ENCODE data around the gene FAM180A. TPM values are rescaled to one million over a fixed set of nuclear protein-coding genes. Genes with fewer than 3 reads are reported as not detected.

FAM180A gene
- total and polyA plus RNA-seq, 9 of the 15 experiments (the other 6 are each of a cell fraction or from before 2014, with no cell fraction given), result not detected

- no peak overlapping the region for H2AFZ ChIP-seq (ENCODE audit: low read depth, low read length)
- no peak for FAIRE-seq
- no peaks in the 10 kb centered on the region for H3K79me2 ChIP-seq (ENCODE audit: control insufficient read depth, insufficient read depth, low read length)
- TF ChIP-seq BCOR (IDR thresholded peaks at IDR 0.05) (0 out of 2 replicates have a peak, but pooled peaks have one; percentile 12), TFE3 (CRISPR knock-in tag; IDR thresholded peaks at IDR 0.05) (no peak)
- H3K4me3 ChIP-seq, result no peak overlapping the region
- H3K9me1 ChIP-seq (ENCODE audit: control insufficient read depth, insufficient read depth, low read length), result no peaks in the 10 kb centered on the region
- 0 out of 2 replicates have a peak, but pooled peaks cover 5% of the 10 kb centered on the region for H3K9me3 ChIP-seq (replicated peaks; ENCODE audit: control insufficient read depth, insufficient read depth, low read depth, low read length)
- no TSS peak for BruUV-seq (replicated peaks)
- intact Hi-C loops (cut with micrococcal nuclease) (no loop called here), in situ Hi-C loops (cut with MboI) (no loop called here)
- H3K4me2 ChIP-seq (ENCODE audit: insufficient read depth, low read length), result no peak overlapping the region
- ChIA-PET POLR2A (interaction anchor here (0.5 to 1.0 kb wide), 4 partner anchors 14 to 304 kb away, joined by 3 to 4 read pairs (median 3); no protein-coding TSS in a partner anchor), CTCF (ENCODE audit: low intra/inter-chr PET ratio) (no interaction called here)
- H3K4me1 ChIP-seq (replicated peaks in 1 of 2; ENCODE audit: control insufficient read depth in 2 of 2, insufficient read depth in 2 of 2, low read length in 2 of 2), result no peaks in the 10 kb centered on the region; a peak in 1 of 5 replicates
- H4K20me1 ChIP-seq (replicated peaks; ENCODE audit: control insufficient read depth, insufficient read depth, low read length), result no peaks in the 10 kb centered on the region
- no peak overlapping the region for H3K27ac ChIP-seq (ENCODE audit: extremely low read depth, low read depth, low read length)
- no peaks in the 10 kb centered on the region for H3K36me3 ChIP-seq (ENCODE audit: control insufficient read depth, insufficient read depth, low read length)
- peaks cover 60 to 61% of the 10 kb centered on the region in 2 experiments for H3K27me3 ChIP-seq (ENCODE audit: control insufficient read depth in 2 of 2, insufficient read depth in 2 of 2, low read length in 2 of 2)
- WGBS (ENCODE audit: insufficient coverage, low coverage, missing lambda C conversion rate), result 2% methylated on average over 8 of the region's 8 CpGs
- H3K9ac ChIP-seq (ENCODE audit: insufficient read depth in 1 of 2, low read depth in 2 of 2, low read length in 2 of 2), result no peak overlapping the region
- no peak for ATAC-seq
- DNase-seq (ENCODE audit: extremely low read depth in 1 of 4, low spot score in 3 of 4), result no peak
Measured at GRCh38 chr7:135757719-135758411, 9.3 kb upstream of the FAM180A start.

- BruUV-seq (replicated peaks), result no TSS peak
- POLR2A ChIA-PET, result no interaction called here
- H2AFZ ChIP-seq (ENCODE audit: low read depth, low read length), result no peak overlapping the region
- no peak for TF ChIP-seq ZBTB12 (CRISPR knock-in tag; IDR thresholded peaks at IDR 0.05)
- no peak for TF ChIP-seq GTF2B (IDR thresholded peaks at IDR 0.05; ENCODE audit: extremely low read depth, insufficient read length)
- no peak for TF ChIP-seq GABPA (tag; conservative IDR thresholded peaks at IDR 0.05; ENCODE audit: low read depth)
- no peak for TF ChIP-seq MECOM (CRISPR knock-in tag; IDR thresholded peaks at IDR 0.05)
- no peak for TF ChIP-seq ZNF507 (tag; conservative IDR thresholded peaks at IDR 0.05)
- no peak for TF ChIP-seq ZNF354B (CRISPR knock-in tag; IDR thresholded peaks at IDR 0.05)
- no peak for TF ChIP-seq UBTF (IDR thresholded peaks at IDR 0.05; ENCODE audit: borderline replicate concordance in 1 of 2, low read depth in 2 of 2, low read length in 2 of 2)
Measured at GRCh38 chr7:135756191-135756590, 7.6 kb upstream of the FAM180A start.

More at GRCh38 chr7:135756191-135756590, 7.6 kb upstream of the FAM180A start:
- Histone ChIP-seq H3K4me2 (ENCODE audit: insufficient read depth, low read length) (no peak overlapping the region), H3K27ac (ENCODE audit: extremely low read depth, low read depth, low read length) (no peak overlapping the region), H3K27me3 (ENCODE audit: control insufficient read depth in 2 of 2, insufficient read depth in 2 of 2, low read length in 2 of 2) (peaks cover 63 to 67% of the 10 kb centered on the region in 2 experiments), H4K20me1 (replicated peaks; ENCODE audit: control insufficient read depth, insufficient read depth, low read length) (no peaks in the 10 kb centered on the region), H3K36me3 (ENCODE audit: control insufficient read depth, insufficient read depth, low read length) (no peaks in the 10 kb centered on the region), H3K4me3 (no peak overlapping the region), H3K9me1 (ENCODE audit: control insufficient read depth, insufficient read depth, low read length) (no peaks in the 10 kb centered on the region), H3K4me1 (replicated peaks in 1 of 2; ENCODE audit: control insufficient read depth in 2 of 2, insufficient read depth in 2 of 2, low read length in 2 of 2) (no peaks in the 10 kb centered on the region), H3K9me3 (replicated peaks; ENCODE audit: control insufficient read depth, insufficient read depth, low read depth, low read length) (0 out of 2 replicates have a peak, but pooled peaks cover 5% of the 10 kb centered on the region), H3K9ac (ENCODE audit: insufficient read depth in 1 of 2, low read depth in 2 of 2, low read length in 2 of 2) (no peak overlapping the region), H3K79me2 (ENCODE audit: control insufficient read depth, insufficient read depth, low read length) (no peaks in the 10 kb centered on the region)
- no peak for DNase-seq (ENCODE audit: extremely low read depth in 1 of 4, low spot score in 3 of 4)
- no peak for FAIRE-seq
- intact Hi-C loops (cut with micrococcal nuclease) (no loop called here), in situ Hi-C loops (cut with MboI) (no loop called here)
- WGBS (ENCODE audit: insufficient coverage, low coverage, missing lambda C conversion rate), result 0% methylated on average over 5 of the region's 5 CpGs
- ATAC-seq, result no peak
- CTCF ChIA-PET (ENCODE audit: low intra/inter-chr PET ratio), result no interaction called here

Data from K562 (cell line).